ENCODE measurements around the gene ARID3B. TPM values are rescaled to one million over a fixed set of nuclear protein-coding genes. Genes with fewer than 3 reads are reported as not detected.
A peak's percentile ranks its signal among the peaks of the same experiment; 100 is the strongest.

ARID3B gene
- polyA plus RNA-seq, 1 of the 3 experiments (the other 2 are of a cell fraction) = 3.0 TPM

DNA sequence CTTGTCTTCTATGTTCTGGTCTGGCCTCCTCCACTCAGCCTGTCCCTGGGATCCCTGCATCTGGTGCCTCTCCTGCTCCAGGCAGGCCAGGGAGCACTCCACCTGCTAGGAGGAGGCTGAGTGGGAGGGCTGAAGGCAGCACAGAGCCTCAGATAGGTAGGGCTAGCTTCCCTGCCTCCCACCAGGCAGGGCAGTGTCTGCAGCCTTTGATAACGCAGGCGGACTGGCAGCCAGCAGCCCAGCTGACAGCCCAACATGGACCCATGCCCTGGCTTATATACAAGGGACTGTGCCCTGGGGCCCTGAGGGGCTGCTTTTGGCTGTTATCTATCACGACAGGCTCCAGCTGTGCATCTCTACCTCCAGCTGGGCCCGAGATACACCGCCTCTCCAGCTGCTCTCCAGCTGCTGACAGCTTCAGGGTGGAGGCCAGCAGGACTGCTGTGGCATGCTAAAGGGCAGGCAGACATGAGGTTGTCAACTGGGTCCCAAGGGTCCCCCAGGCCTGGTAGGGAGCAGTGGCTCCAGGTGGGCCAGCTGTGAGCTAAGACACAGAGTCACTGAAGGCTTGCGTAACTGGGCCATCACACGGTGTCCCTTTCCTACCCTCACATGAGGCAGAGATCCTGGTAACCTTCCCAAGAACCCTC lies 69.4 kb downstream of the ARID3B start:
- H3F3A ChIP-seq (replicated peaks; ENCODE audit: insufficient read depth) = peaks cover 11% of the 10 kb centered on the region
- no peak overlapping the region for H3K4me3 ChIP-seq (ENCODE audit: low read depth in 2 of 2, low read length in 1 of 2)
- peaks cover 0 to 33% of the 10 kb centered on the region in 2 experiments; a peak in 2 of 4 replicates for H3K4me1 ChIP-seq (ENCODE audit: control insufficient read depth in 1 of 2, insufficient read depth in 2 of 2, low read depth in 1 of 2, low read length in 1 of 2)
- H3K36me3 ChIP-seq (replicated peaks in 1 of 2; ENCODE audit: control insufficient read depth in 1 of 2, insufficient read depth in 2 of 2, low read length in 1 of 2) = no peaks in the 10 kb centered on the region
- no peak overlapping the region for H3K4me2 ChIP-seq
- peak overlapping the region in 1 of 2 experiments; percentile 84; a peak in 2 of 4 replicates for H3K27ac ChIP-seq (ENCODE audit: low read depth in 2 of 2, low read length in 1 of 2)
- no peak overlapping the region for H2AFZ ChIP-seq (ENCODE audit: low read depth)
- ChIA-PET POLR2A (interaction anchor here (0.8 to 2.5 kb wide), 7 partner anchors 12 to 121 kb away, joined by 3 to 25 read pairs (median 4); partner anchors contain the start of gene ARID3B), CTCF (interaction anchor here (0.9 to 3.1 kb wide), 5 partner anchors 21 to 292 kb away, joined by 3 to 11 read pairs (median 6); no protein-coding TSS in a partner anchor)
- no peaks in the 10 kb centered on the region for H3K9me2 ChIP-seq
- no peaks in the 10 kb centered on the region for H3K9me3 ChIP-seq
- peak; percentile 85 for DNase-seq
- no peaks in the 10 kb centered on the region for H3K27me3 ChIP-seq (ENCODE audit: insufficient read depth)
- 100% methylated on average over 1 of the region's 7 CpGs for WGBS (ENCODE audit: low lambda C conversion rate)
- H4K20me1 ChIP-seq (ENCODE audit: insufficient read depth) = no peaks in the 10 kb centered on the region
- H3K9ac ChIP-seq = no peak overlapping the region
- peaks cover 7% of the 10 kb centered on the region; the same call in 1 of the 2 replicates for H3K79me2 ChIP-seq (ENCODE audit: insufficient read depth)
- no peak for TF ChIP-seq EZH2phosphoT487 (IDR thresholded peaks at IDR 0.05; ENCODE audit: borderline replicate concordance, low read depth)
- peak in 1 of 2 experiments; percentile 72; a peak in 2 of 4 replicates for TF ChIP-seq EP300 (IDR thresholded peaks at IDR 0.05; ENCODE audit: borderline replicate concordance in 1 of 2, low read depth in 1 of 2, low read length in 1 of 2)
- TF ChIP-seq, protein P1, sequence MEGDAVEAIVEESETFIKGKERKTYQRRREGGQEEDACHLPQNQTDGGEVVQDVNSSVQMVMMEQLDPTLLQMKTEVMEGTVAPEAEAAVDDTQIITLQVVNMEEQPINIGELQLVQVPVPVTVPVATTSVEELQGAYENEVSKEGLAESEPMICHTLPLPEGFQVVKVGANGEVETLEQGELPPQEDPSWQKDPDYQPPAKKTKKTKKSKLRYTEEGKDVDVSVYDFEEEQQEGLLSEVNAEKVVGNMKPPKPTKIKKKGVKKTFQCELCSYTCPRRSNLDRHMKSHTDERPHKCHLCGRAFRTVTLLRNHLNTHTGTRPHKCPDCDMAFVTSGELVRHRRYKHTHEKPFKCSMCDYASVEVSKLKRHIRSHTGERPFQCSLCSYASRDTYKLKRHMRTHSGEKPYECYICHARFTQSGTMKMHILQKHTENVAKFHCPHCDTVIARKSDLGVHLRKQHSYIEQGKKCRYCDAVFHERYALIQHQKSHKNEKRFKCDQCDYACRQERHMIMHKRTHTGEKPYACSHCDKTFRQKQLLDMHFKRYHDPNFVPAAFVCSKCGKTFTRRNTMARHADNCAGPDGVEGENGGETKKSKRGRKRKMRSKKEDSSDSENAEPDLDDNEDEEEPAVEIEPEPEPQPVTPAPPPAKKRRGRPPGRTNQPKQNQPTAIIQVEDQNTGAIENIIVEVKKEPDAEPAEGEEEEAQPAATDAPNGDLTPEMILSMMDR (IDR thresholded peaks at IDR 0.05) = no peak
- 0 out of 2 replicates have a peak, but pooled peaks have one; percentile 5 for TF ChIP-seq RAD21 (IDR thresholded peaks at IDR 0.05; ENCODE audit: low read length)
- no peak for TF ChIP-seq GABPA (IDR thresholded peaks at IDR 0.05; ENCODE audit: low read depth)
- TF ChIP-seq, protein P2, sequence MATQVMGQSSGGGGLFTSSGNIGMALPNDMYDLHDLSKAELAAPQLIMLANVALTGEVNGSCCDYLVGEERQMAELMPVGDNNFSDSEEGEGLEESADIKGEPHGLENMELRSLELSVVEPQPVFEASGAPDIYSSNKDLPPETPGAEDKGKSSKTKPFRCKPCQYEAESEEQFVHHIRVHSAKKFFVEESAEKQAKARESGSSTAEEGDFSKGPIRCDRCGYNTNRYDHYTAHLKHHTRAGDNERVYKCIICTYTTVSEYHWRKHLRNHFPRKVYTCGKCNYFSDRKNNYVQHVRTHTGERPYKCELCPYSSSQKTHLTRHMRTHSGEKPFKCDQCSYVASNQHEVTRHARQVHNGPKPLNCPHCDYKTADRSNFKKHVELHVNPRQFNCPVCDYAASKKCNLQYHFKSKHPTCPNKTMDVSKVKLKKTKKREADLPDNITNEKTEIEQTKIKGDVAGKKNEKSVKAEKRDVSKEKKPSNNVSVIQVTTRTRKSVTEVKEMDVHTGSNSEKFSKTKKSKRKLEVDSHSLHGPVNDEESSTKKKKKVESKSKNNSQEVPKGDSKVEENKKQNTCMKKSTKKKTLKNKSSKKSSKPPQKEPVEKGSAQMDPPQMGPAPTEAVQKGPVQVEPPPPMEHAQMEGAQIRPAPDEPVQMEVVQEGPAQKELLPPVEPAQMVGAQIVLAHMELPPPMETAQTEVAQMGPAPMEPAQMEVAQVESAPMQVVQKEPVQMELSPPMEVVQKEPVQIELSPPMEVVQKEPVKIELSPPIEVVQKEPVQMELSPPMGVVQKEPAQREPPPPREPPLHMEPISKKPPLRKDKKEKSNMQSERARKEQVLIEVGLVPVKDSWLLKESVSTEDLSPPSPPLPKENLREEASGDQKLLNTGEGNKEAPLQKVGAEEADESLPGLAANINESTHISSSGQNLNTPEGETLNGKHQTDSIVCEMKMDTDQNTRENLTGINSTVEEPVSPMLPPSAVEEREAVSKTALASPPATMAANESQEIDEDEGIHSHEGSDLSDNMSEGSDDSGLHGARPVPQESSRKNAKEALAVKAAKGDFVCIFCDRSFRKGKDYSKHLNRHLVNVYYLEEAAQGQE (IDR thresholded peaks at IDR 0.05; ENCODE audit: low read depth, low read length) = no peak
- TF ChIP-seq MEF2A (IDR thresholded peaks at IDR 0.05; ENCODE audit: borderline replicate concordance, low read depth) = no peak
- TF ChIP-seq RCOR1 (IDR thresholded peaks at IDR 0.05; ENCODE audit: low read length) = peak; percentile 52
- TF ChIP-seq NRF1 (IDR thresholded peaks at IDR 0.05; ENCODE audit: low read depth, low read length) = no peak
- TF ChIP-seq PBX3 (IDR thresholded peaks at IDR 0.05) = no peak
- no peak for TF ChIP-seq FOSL2 (IDR thresholded peaks at IDR 0.05; ENCODE audit: borderline replicate concordance, low read depth)
- TF ChIP-seq, protein P3, sequence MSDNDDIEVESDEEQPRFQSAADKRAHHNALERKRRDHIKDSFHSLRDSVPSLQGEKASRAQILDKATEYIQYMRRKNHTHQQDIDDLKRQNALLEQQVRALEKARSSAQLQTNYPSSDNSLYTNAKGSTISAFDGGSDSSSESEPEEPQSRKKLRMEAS (IDR thresholded peaks at IDR 0.05; ENCODE audit: low read depth) = no peak
- no peak for TF ChIP-seq USF2 (IDR thresholded peaks at IDR 0.05; ENCODE audit: borderline replicate concordance, low read depth, low read length)
- no peak for TF ChIP-seq SIN3A (IDR thresholded peaks at IDR 0.05; ENCODE audit: borderline replicate concordance, low read depth, low read length)
- TF ChIP-seq RXRA (IDR thresholded peaks at IDR 0.05; ENCODE audit: borderline replicate concordance, low read depth) = no peak
- peak; percentile 83 for TF ChIP-seq GATA2 (CRISPR knock-in tag; IDR thresholded peaks at IDR 0.05)
- no peak for TF ChIP-seq POLR2AphosphoS5 (IDR thresholded peaks at IDR 0.05; ENCODE audit: low read depth, low read length)
- TF ChIP-seq TEAD4 (IDR thresholded peaks at IDR 0.05; ENCODE audit: borderline replicate concordance, insufficient read depth) = no peak
- TF ChIP-seq RFX5 (IDR thresholded peaks at IDR 0.05; ENCODE audit: low read length) = no peak
- no peak for TF ChIP-seq ZBTB33 (IDR thresholded peaks at IDR 0.05; ENCODE audit: borderline replicate concordance, low read depth)
- TF ChIP-seq CHD2 (IDR thresholded peaks at IDR 0.05; ENCODE audit: low read length, partially characterized antibody) = peak; percentile 35
- no peak for TF ChIP-seq JUND (IDR thresholded peaks at IDR 0.05)
- no peak for TF ChIP-seq YY1 (IDR thresholded peaks at IDR 0.05; ENCODE audit: low read depth)

All from SK-N-SH (cell line).